Measurements from ENCODE around the gene C11orf16. TPM values are rescaled to one million over a fixed set of nuclear protein-coding genes. Genes with fewer than 3 reads are reported as not detected.

C11orf16 gene
- total RNA-seq, 1 experiment from 2014 or later: 0.42 TPM

DNA sequence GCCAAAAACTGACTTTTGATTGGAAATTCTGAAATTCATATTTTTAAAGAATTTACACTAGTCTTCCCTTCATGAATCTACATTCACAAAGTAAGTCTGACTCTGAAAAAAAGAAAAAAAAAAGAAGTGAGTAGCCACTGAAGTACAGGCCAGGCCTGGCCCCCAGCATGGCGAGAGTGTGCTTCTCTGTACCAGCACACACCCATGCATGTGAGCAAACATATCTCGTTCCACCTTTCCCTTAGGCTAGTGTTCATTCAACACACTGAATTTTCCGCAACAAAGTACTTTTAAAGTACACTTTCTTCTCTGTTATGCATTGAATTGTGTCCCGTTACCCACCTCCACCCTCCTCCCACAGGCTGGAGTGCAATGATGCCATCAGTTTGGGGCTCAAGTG, 4.5 kb downstream of the C11orf16 start:
- CTCF ChIA-PET: no interaction called here
- Mint-ChIP-seq H3K36me3 (no peaks in the 10 kb centered on the region), H3K4me3 (no peak overlapping the region), H3K27me3 (ENCODE audit: low read depth) (no peaks in the 10 kb centered on the region), H3K9me3 (no peaks in the 10 kb centered on the region), H3K27ac (peak overlapping the region; percentile 32; the same call in 1 of the 2 replicates), H3K4me1 (peaks cover 16% of the 10 kb centered on the region)
- ATAC-seq (no peak), DNase-seq (ENCODE audit: low spot score) (no peak)
- TF ChIP-seq, protein P1, sequence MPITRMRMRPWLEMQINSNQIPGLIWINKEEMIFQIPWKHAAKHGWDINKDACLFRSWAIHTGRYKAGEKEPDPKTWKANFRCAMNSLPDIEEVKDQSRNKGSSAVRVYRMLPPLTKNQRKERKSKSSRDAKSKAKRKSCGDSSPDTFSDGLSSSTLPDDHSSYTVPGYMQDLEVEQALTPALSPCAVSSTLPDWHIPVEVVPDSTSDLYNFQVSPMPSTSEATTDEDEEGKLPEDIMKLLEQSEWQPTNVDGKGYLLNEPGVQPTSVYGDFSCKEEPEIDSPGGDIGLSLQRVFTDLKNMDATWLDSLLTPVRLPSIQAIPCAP (CRISPR knock-in tag; IDR thresholded peaks at IDR 0.05): no peak
- TF ChIP-seq ZNF263 (CRISPR knock-in tag; IDR thresholded peaks at IDR 0.05; ENCODE audit: low read depth) (no peak), RELA (CRISPR knock-in tag; IDR thresholded peaks at IDR 0.05; ENCODE audit: borderline replicate concordance) (no peak), SP1 (CRISPR knock-in tag; conservative IDR thresholded peaks at IDR 0.05) (no peak)
- TF ChIP-seq, protein P2, sequence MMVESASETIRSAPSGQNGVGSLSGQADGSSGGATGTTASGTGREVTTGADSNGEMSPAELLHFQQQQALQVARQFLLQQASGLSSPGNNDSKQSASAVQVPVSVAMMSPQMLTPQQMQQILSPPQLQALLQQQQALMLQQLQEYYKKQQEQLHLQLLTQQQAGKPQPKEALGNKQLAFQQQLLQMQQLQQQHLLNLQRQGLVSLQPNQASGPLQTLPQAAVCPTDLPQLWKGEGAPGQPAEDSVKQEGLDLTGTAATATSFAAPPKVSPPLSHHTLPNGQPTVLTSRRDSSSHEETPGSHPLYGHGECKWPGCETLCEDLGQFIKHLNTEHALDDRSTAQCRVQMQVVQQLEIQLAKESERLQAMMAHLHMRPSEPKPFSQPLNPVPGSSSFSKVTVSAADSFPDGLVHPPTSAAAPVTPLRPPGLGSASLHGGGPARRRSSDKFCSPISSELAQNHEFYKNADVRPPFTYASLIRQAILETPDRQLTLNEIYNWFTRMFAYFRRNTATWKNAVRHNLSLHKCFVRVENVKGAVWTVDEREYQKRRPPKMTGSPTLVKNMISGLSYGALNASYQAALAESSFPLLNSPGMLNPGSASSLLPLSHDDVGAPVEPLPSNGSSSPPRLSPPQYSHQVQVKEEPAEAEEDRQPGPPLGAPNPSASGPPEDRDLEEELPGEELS (CRISPR knock-in tag; IDR thresholded peaks at IDR 0.05): no peak
- TF ChIP-seq, protein P3, sequence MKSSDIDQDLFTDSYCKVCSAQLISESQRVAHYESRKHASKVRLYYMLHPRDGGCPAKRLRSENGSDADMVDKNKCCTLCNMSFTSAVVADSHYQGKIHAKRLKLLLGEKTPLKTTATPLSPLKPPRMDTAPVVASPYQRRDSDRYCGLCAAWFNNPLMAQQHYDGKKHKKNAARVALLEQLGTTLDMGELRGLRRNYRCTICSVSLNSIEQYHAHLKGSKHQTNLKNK (CRISPR knock-in tag; IDR thresholded peaks at IDR 0.05): no peak
- POLR2A ChIA-PET: no interaction called here

GRCh38 chr11:8927233-8927632, 5.5 kb downstream of the C11orf16 start:
- Mint-ChIP-seq H3K27me3 (ENCODE audit: low read depth) (no peaks in the 10 kb centered on the region), H3K9me3 (no peaks in the 10 kb centered on the region), H3K4me1 (peaks cover 6% of the 10 kb centered on the region), H3K4me3 (no peak overlapping the region), H3K36me3 (no peaks in the 10 kb centered on the region; the same call in 1 of the 2 replicates), H3K27ac (peak overlapping the region; percentile 22)
- CTCF ChIA-PET: no interaction called here
- POLR2A ChIA-PET: no interaction called here
- DNase-seq (ENCODE audit: low spot score) (no peak), ATAC-seq (no peak)
- TF ChIP-seq SMAD4 (CRISPR knock-in tag; IDR thresholded peaks at IDR 0.05): no peak
- TF ChIP-seq, protein P4, sequence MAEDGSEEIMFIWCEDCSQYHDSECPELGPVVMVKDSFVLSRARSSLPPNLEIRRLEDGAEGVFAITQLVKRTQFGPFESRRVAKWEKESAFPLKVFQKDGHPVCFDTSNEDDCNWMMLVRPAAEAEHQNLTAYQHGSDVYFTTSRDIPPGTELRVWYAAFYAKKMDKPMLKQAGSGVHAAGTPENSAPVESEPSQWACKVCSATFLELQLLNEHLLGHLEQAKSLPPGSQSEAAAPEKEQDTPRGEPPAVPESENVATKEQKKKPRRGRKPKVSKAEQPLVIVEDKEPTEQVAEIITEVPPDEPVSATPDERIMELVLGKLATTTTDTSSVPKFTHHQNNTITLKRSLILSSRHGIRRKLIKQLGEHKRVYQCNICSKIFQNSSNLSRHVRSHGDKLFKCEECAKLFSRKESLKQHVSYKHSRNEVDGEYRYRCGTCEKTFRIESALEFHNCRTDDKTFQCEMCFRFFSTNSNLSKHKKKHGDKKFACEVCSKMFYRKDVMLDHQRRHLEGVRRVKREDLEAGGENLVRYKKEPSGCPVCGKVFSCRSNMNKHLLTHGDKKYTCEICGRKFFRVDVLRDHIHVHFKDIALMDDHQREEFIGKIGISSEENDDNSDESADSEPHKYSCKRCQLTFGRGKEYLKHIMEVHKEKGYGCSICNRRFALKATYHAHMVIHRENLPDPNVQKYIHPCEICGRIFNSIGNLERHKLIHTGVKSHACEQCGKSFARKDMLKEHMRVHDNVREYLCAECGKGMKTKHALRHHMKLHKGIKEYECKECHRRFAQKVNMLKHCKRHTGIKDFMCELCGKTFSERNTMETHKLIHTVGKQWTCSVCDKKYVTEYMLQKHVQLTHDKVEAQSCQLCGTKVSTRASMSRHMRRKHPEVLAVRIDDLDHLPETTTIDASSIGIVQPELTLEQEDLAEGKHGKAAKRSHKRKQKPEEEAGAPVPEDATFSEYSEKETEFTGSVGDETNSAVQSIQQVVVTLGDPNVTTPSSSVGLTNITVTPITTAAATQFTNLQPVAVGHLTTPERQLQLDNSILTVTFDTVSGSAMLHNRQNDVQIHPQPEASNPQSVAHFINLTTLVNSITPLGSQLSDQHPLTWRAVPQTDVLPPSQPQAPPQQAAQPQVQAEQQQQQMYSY (CRISPR knock-in tag; IDR thresholded peaks at IDR 0.05): peak; percentile 56

- ATAC-seq (no peak), DNase-seq (ENCODE audit: low spot score) (no peak)
- Mint-ChIP-seq H3K4me3 (no peak overlapping the region), H3K4me1 (peaks cover 3% of the 10 kb centered on the region; the same call in 1 of the 2 replicates), H3K9me3 (no peaks in the 10 kb centered on the region), H3K27ac (no peak overlapping the region), H3K36me3 (peaks cover 5% of the 10 kb centered on the region; the same call in 1 of the 2 replicates), H3K27me3 (ENCODE audit: low read depth) (no peaks in the 10 kb centered on the region)
- CTCF ChIA-PET: interaction anchor here (0.7 to 1.4 kb wide), 3 partner anchors 11 to 597 kb away, joined by 3 to 9 read pairs (median 7); no protein-coding TSS in a partner anchor
- POLR2A ChIA-PET: no interaction called here
- TF ChIP-seq TP53 (CRISPR knock-in tag; IDR thresholded peaks at IDR 0.05) (no peak), CREB1 (CRISPR knock-in tag; IDR thresholded peaks at IDR 0.05) (no peak), ATF1 (CRISPR knock-in tag; IDR thresholded peaks at IDR 0.05) (no peak), GRHL2 (CRISPR knock-in tag; IDR thresholded peaks at IDR 0.05; ENCODE audit: insufficient replicate concordance, severe bottlenecking) (no peak), MYBL2 (CRISPR knock-in tag; IDR thresholded peaks at IDR 0.05) (no peak), CBFB (CRISPR knock-in tag; IDR thresholded peaks at IDR 0.05; ENCODE audit: low read depth) (no peak), USF2 (CRISPR knock-in tag; IDR thresholded peaks at IDR 0.05) (no peak), AFF4 (CRISPR knock-in tag; IDR thresholded peaks at IDR 0.05; ENCODE audit: borderline replicate concordance) (no peak), NR3C1 (CRISPR knock-in tag; conservative IDR thresholded peaks at IDR 0.05; ENCODE audit: low read depth) (no peak), NR1H2 (CRISPR knock-in tag; IDR thresholded peaks at IDR 0.05) (no peak), ZNF263 (CRISPR knock-in tag; IDR thresholded peaks at IDR 0.05; ENCODE audit: low read depth) (no peak)
- TF ChIP-seq, protein P5, sequence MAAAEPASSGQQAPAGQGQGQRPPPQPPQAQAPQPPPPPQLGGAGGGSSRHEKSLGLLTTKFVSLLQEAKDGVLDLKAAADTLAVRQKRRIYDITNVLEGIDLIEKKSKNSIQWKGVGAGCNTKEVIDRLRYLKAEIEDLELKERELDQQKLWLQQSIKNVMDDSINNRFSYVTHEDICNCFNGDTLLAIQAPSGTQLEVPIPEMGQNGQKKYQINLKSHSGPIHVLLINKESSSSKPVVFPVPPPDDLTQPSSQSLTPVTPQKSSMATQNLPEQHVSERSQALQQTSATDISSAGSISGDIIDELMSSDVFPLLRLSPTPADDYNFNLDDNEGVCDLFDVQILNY (CRISPR knock-in tag; IDR thresholded peaks at IDR 0.05): no peak
Measured at GRCh38 chr11:8926236-8926635, 6.5 kb downstream of the C11orf16 start.

Measured in WTC11 (cell line).